Fibroblast of skin of right quadriceps (primary cell): ENCODE measurements around the gene NPY4R.
A peak's percentile ranks its signal among the peaks of the same experiment; 100 is the strongest.
"Not testable (repeated sequence)": the region's sequence is repeated elsewhere in the genome, so short reads cannot be mapped to it uniquely, and the experiment has no call there.

Experiments used
- DNase-seq: peaks from one replicate; pipeline ENCODE4 v3.0.0-alpha.2; 2013

The NPY4R gene

GRCh38 chr10:46465765-46466164, at the start of gene NPY4R:
Gene NPY4R, minus strand, starts transcription at chr10:46465958. Its CDS starts 3,323 bp downstream, at chr10:46462635.
- DNase-seq, result not testable (repeated sequence)

- DNase-seq, result no peak
Observed at GRCh38 chr10:46515366-46515765, 49.6 kb upstream of the NPY4R start.

GRCh38 chr10:46514899-46515298, 49.1 kb upstream of the NPY4R start:
- DNase-seq, result no peak

GRCh38 chr10:46514431-46514861, 48.7 kb upstream of the NPY4R start:
- DNase-seq, result no peak

GRCh38 chr10:46513333-46513732, 47.6 kb upstream of the NPY4R start:
- DNase-seq, result not testable (repeated sequence)

GRCh38 chr10:46512725-46513124, 47.0 kb upstream of the NPY4R start:
- DNase-seq, result not testable (repeated sequence)

GRCh38 chr10:46512002-46512401, 46.2 kb upstream of the NPY4R start:
- DNase-seq, result not testable (repeated sequence)

GRCh38 chr10:46499990-46500389, 34.2 kb upstream of the NPY4R start:
- DNase-seq, result not testable (repeated sequence)

- not testable (repeated sequence) for DNase-seq
Observed at GRCh38 chr10:46498985-46499703, 33.4 kb upstream of the NPY4R start.

GRCh38 chr10:46497878-46498277, 32.1 kb upstream of the NPY4R start:
- not testable (repeated sequence) for DNase-seq

- not testable (repeated sequence) for DNase-seq
Observed at GRCh38 chr10:46497401-46497800, 31.6 kb upstream of the NPY4R start.

GRCh38 chr10:46491364-46492114, 25.8 kb upstream of the NPY4R start:
- DNase-seq, result not testable (repeated sequence)

- DNase-seq, result not testable (repeated sequence)
Observed at GRCh38 chr10:46490285-46490684, 24.5 kb upstream of the NPY4R start.

GRCh38 chr10:46486459-46486858, 20.7 kb upstream of the NPY4R start:
- DNase-seq, result not testable (repeated sequence)

GRCh38 chr10:46474746-46475320, 9.1 kb upstream of the NPY4R start:
- not testable (repeated sequence) for DNase-seq

- DNase-seq, result not testable (repeated sequence)
Observed at GRCh38 chr10:46473758-46474157, 8.0 kb upstream of the NPY4R start.

- DNase-seq, result not testable (repeated sequence)
Observed at GRCh38 chr10:46470134-46470533, 4.4 kb upstream of the NPY4R start.

GRCh38 chr10:46468119-46468809, 2.5 kb upstream of the NPY4R start:
- not testable (repeated sequence) for DNase-seq

- peak; percentile 23 for DNase-seq
Observed at GRCh38 chr10:46463608-46464007, 2.1 kb downstream of the NPY4R start.

GRCh38 chr10:46462276-46462675, 3.5 kb downstream of the NPY4R start:
- not testable (repeated sequence) for DNase-seq

GRCh38 chr10:46459579-46459978, 6.2 kb downstream of the NPY4R start:
- DNase-seq, result not testable (repeated sequence)

GRCh38 chr10:46457071-46457470, 8.7 kb downstream of the NPY4R start:
- not testable (repeated sequence) for DNase-seq

- DNase-seq, result not testable (repeated sequence)
Observed at GRCh38 chr10:46455992-46456391, 9.8 kb downstream of the NPY4R start.
